Neuronal stem cell (in vitro differentiated cells): ENCODE results near the gene RNF180. TPM values are rescaled to one million over a fixed set of nuclear protein-coding genes. Genes with fewer than 3 reads are reported as not detected.

Source experiments
- DNase-seq: peaks from one replicate; pipeline ENCODE4 v3.0.0-alpha.2; 2013; ENCODE audit warnings: low spot score
- H2AFZ ChIP-seq: one replicate; pipeline ENCODE4 v1.6.1; 2013; ENCODE audit warnings: mild to moderate bottlenecking, low read length, inconsistent platforms
- H2AK5ac ChIP-seq: 2 replicates; pipeline ENCODE4 v1.6.1; 2013; ENCODE audit warnings: low read depth, mild to moderate bottlenecking, inconsistent platforms, low read length, moderate library complexity, mixed read lengths
- H2BK120ac ChIP-seq: 2 replicates; pipeline ENCODE4 v1.6.1; 2013; ENCODE audit warnings: low read depth, mild to moderate bottlenecking, inconsistent platforms, low read length, moderate library complexity, mixed read lengths
- H2BK12ac ChIP-seq: one replicate; pipeline ENCODE4 v1.6.1; 2013; ENCODE audit warnings: low read length, inconsistent platforms
- H2BK15ac ChIP-seq: 2 replicates; pipeline ENCODE4 v1.6.1; 2013; ENCODE audit warnings: mild to moderate bottlenecking, low read length, inconsistent platforms, mixed read lengths
- H2BK5ac ChIP-seq: one replicate; pipeline ENCODE4 v1.6.1; 2013; ENCODE audit warnings: inconsistent platforms, mild to moderate bottlenecking, low read length, moderate library complexity
- H3K14ac ChIP-seq: one replicate; pipeline ENCODE4 v1.6.1; 2013; ENCODE audit warnings: low read length, inconsistent platforms
- H3K18ac ChIP-seq: 2 replicates; pipeline ENCODE4 v1.6.1; 2013; ENCODE audit warnings: low read length, inconsistent platforms
- H3K23ac ChIP-seq: 2 replicates; pipeline ENCODE4 v1.6.1; 2013; ENCODE audit warnings: low read depth, mild to moderate bottlenecking, mixed read lengths, low read length, inconsistent platforms; ENCODE audit not compliant: poor library complexity
- H3K27ac ChIP-seq: replicated peaks from 3 replicates; pipeline ENCODE4 v1.5.1; 2013; ENCODE audit warnings: low read length, inconsistent platforms
- H3K27me3 ChIP-seq, 3 experiments: 2 replicates each; pipeline ENCODE4 v1.6.1; 2013; ENCODE audit warnings: low read length in 3 of 3, mild to moderate bottlenecking in 2 of 3, inconsistent platforms in 1 of 3, low read depth in 1 of 3, mixed read lengths in 1 of 3, moderate library complexity in 1 of 3; ENCODE audit not compliant: control insufficient read depth in 3 of 3, insufficient read depth in 3 of 3
- H3K36me3 ChIP-seq, 2 donors: replicated peaks in 1 of 2; 2 replicates each; pipeline ENCODE4 v1.6.1; 2013; ENCODE audit warnings: low read length in 2 of 2; ENCODE audit not compliant: control insufficient read depth in 2 of 2, insufficient read depth in 2 of 2
- H3K4ac ChIP-seq: 2 replicates; pipeline ENCODE4 v1.6.1; 2013; ENCODE audit warnings: inconsistent platforms, mild to moderate bottlenecking, low read length, moderate library complexity
- H3K4me1 ChIP-seq, 2 donors: 1 replicate in 1 of 2; 2 replicates in 1 of 2; pipeline ENCODE4 v1.6.1; 2013; ENCODE audit warnings: low read length in 2 of 2, low read depth in 1 of 2; ENCODE audit not compliant: control insufficient read depth in 2 of 2, insufficient read depth in 1 of 2
- H3K4me2 ChIP-seq: one replicate; pipeline ENCODE4 v1.6.1; 2013; ENCODE audit warnings: mild to moderate bottlenecking, low read length, inconsistent platforms; ENCODE audit not compliant: insufficient read depth, poor library complexity, severe bottlenecking
- H3K4me3 ChIP-seq, 2 donors: 2 replicates each; pipeline ENCODE4 v1.5.1; 2013; ENCODE audit warnings: low read length in 2 of 2, mild to moderate bottlenecking in 2 of 2, inconsistent platforms in 1 of 2, moderate library complexity in 1 of 2
- H3K79me1 ChIP-seq: one replicate; pipeline ENCODE4 v1.6.1; 2013; ENCODE audit warnings: low read depth, mild to moderate bottlenecking, inconsistent platforms, low read length, moderate library complexity
- H3K9ac ChIP-seq: one replicate; pipeline ENCODE4 v1.6.1; 2013; ENCODE audit warnings: mild to moderate bottlenecking, low read depth, low read length, inconsistent platforms; ENCODE audit not compliant: poor library complexity
- H3K9me3 ChIP-seq, 2 donors: replicated peaks in 1 of 2; 2 replicates each; pipeline versions ENCODE3 to v1.6.1; 2013; ENCODE audit warnings: low read length in 2 of 2, mild to moderate bottlenecking in 2 of 2, inconsistent platforms in 1 of 2, low read depth in 1 of 2, mixed read lengths in 1 of 2, moderate library complexity in 1 of 2; ENCODE audit not compliant: control insufficient read depth in 2 of 2, insufficient read depth in 1 of 2
- H4K8ac ChIP-seq: one replicate; pipeline ENCODE4 v1.6.1; 2013; ENCODE audit warnings: low read depth, mild to moderate bottlenecking, inconsistent platforms, low read length, moderate library complexity
- H4K91ac ChIP-seq: one replicate; pipeline ENCODE4 v1.6.1; 2013; ENCODE audit warnings: low read length, low read depth, mild to moderate bottlenecking, inconsistent platforms; ENCODE audit not compliant: poor library complexity
- whole genome bisulfite sequencing, 2 donors: extraction: QIAGEN DNeasy Blood & Tissue Kit; methylation state at CpG; one replicate each; pipeline ENCODE4 v1.1.7; 2013; ENCODE audit warnings: missing lambda C conversion rate in 2 of 2, mixed read lengths in 1 of 2; ENCODE audit not compliant: insufficient read length in 2 of 2, insufficient replicate concordance in 1 of 2; ENCODE audit errors: extremely low coverage in 2 of 2; 5-methylcytosine and 5-hydroxymethylcytosine counted together
- polyA plus RNA-seq, 2 experiments: library from polyadenylated mRNA; stranded (reverse); fragments of 200-250 nt; gene quantifications; one replicate each; pipeline ENCODE4 v1.2.3, GENCODE V29; 2013

RNF180 gene
- polyA plus RNA-seq (2013, experiment 1 of 2) = 2.9 TPM
- 3.1 TPM for polyA plus RNA-seq (2013, experiment 2 of 2)

- Histone ChIP-seq H3K23ac (no peak within 1 kb of the TSS), H2BK12ac (no peak within 1 kb of the TSS), H3K79me1 (no peaks in the 10 kb centered on the region), H2BK120ac (peak within 1 kb of the TSS; percentile 81), H3K9me3 (no peaks in the 10 kb centered on the region), H3K36me3 (no peaks in the 10 kb centered on the region), H4K8ac (no peak within 1 kb of the TSS), H4K91ac (no peak within 1 kb of the TSS), H3K9ac (peak within 1 kb of the TSS; percentile 80), H3K4me3 (peak within 1 kb of the TSS; percentile 51 to 95), H3K4me2 (peak within 1 kb of the TSS; percentile 96), H2BK15ac (peak within 1 kb of the TSS; percentile 70), H2AFZ (peak within 1 kb of the TSS; percentile 98), H3K18ac (peak within 1 kb of the TSS; percentile 88), H3K27me3 (peaks cover 0 to 73% (median 16%) of the 10 kb centered on the region in 3 experiments), H2AK5ac (no peak within 1 kb of the TSS), H2BK5ac (peak within 1 kb of the TSS; percentile 16), H3K4ac (no peak within 1 kb of the TSS), H3K27ac (no peak within 1 kb of the TSS), H3K4me1 (peaks cover 0 to 1% of the 10 kb centered on the region in 2 donors), H3K14ac (no peak within 1 kb of the TSS)
- WGBS, 2 donors = no CpG with 5 or more reads among the region's 88 CpGs
- peak; percentile 39 for DNase-seq
Observed at GRCh38 chr5:64165500-64166200, at the start of gene RNF180. RNF180 (plus strand) TSS chr5:64165843; CDS start chr5:64200808, 34,965 bp downstream.

- Histone ChIP-seq H3K4me1 (no peaks in the 10 kb centered on the region), H3K4me3 (no peak overlapping the region), H4K8ac (no peak overlapping the region), H3K14ac (no peak overlapping the region), H3K27me3 (no peaks in the 10 kb centered on the region), H3K4ac (no peak overlapping the region), H2BK120ac (no peak overlapping the region), H3K4me2 (no peak overlapping the region), H2BK5ac (no peak overlapping the region), H3K79me1 (no peaks in the 10 kb centered on the region), H2AFZ (no peak overlapping the region), H3K23ac (no peak overlapping the region), H3K9ac (no peak overlapping the region), H3K36me3 (no peaks in the 10 kb centered on the region), H3K18ac (no peak overlapping the region), H2BK15ac (no peak overlapping the region), H2AK5ac (no peak overlapping the region), H4K91ac (no peak overlapping the region), H3K9me3 (no peaks in the 10 kb centered on the region), H3K27ac (no peak overlapping the region), H2BK12ac (no peak overlapping the region)
- no CpG with 5 or more reads among the region's 1 CpG for WGBS, 2 donors
- DNase-seq = no peak
Observed at GRCh38 chr5:64125521-64125920, 40.1 kb upstream of the RNF180 start.

GRCh38 chr5:64126202-64126741, 39.4 kb upstream of the RNF180 start:
- Histone ChIP-seq H2BK5ac (no peak overlapping the region), H3K4me2 (no peak overlapping the region), H3K9ac (no peak overlapping the region), H3K4me3 (no peak overlapping the region), H2AFZ (no peak overlapping the region), H3K27ac (no peak overlapping the region), H3K4me1 (no peaks in the 10 kb centered on the region), H2BK15ac (no peak overlapping the region), H3K27me3 (no peaks in the 10 kb centered on the region), H3K14ac (no peak overlapping the region), H3K9me3 (no peaks in the 10 kb centered on the region), H3K18ac (no peak overlapping the region), H4K91ac (no peak overlapping the region), H3K23ac (no peak overlapping the region), H2AK5ac (no peak overlapping the region), H3K79me1 (no peaks in the 10 kb centered on the region), H2BK120ac (no peak overlapping the region), H3K36me3 (no peaks in the 10 kb centered on the region), H2BK12ac (no peak overlapping the region), H3K4ac (no peak overlapping the region), H4K8ac (no peak overlapping the region)
- no peak for DNase-seq

- Histone ChIP-seq H2BK12ac (no peak overlapping the region), H3K36me3 (no peaks in the 10 kb centered on the region), H3K4me3 (no peak overlapping the region), H3K9me3 (no peaks in the 10 kb centered on the region), H4K91ac (no peak overlapping the region), H2BK120ac (no peak overlapping the region), H3K4me2 (no peak overlapping the region), H3K79me1 (peaks cover 2% of the 10 kb centered on the region), H2AFZ (no peak overlapping the region), H2BK15ac (no peak overlapping the region), H3K23ac (no peak overlapping the region), H3K9ac (no peak overlapping the region), H4K8ac (no peak overlapping the region), H3K4ac (no peak overlapping the region), H3K18ac (no peak overlapping the region), H3K4me1 (no peaks in the 10 kb centered on the region), H3K27me3 (no peaks in the 10 kb centered on the region), H3K14ac (no peak overlapping the region), H2BK5ac (no peak overlapping the region), H2AK5ac (no peak overlapping the region), H3K27ac (no peak overlapping the region)
- no peak for DNase-seq
- no CpG with 5 or more reads among the region's 3 CpGs for WGBS, 2 donors
Observed at GRCh38 chr5:64140018-64140417, 25.6 kb upstream of the RNF180 start.
